ENCODE measurements around the gene ASTN2.

DNA sequence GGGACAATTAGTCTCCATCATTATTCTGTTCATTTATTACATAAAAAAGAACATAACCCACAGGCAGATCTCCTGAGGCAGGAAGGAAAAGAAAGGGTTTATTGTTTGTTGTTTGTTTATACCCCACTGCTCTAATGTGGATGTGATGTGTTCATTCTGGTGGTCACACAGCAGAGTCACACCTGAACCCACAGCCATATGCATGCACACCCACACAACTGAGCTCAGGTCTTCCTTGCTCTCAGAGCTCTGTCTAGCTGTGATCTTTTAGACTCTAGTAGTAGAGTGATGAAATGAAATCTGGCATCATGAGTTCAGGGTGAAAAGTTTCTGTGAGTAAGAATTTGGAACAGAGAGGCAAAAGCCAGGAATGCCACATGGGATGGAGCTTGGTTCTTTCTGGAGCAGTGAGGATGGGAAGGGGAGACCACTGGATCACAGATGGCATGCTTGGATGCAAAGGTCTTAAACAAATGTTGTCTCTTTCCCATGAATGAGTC lies 1034.3 kb downstream of the ASTN2 start:
- TF ChIP-seq, protein P1, sequence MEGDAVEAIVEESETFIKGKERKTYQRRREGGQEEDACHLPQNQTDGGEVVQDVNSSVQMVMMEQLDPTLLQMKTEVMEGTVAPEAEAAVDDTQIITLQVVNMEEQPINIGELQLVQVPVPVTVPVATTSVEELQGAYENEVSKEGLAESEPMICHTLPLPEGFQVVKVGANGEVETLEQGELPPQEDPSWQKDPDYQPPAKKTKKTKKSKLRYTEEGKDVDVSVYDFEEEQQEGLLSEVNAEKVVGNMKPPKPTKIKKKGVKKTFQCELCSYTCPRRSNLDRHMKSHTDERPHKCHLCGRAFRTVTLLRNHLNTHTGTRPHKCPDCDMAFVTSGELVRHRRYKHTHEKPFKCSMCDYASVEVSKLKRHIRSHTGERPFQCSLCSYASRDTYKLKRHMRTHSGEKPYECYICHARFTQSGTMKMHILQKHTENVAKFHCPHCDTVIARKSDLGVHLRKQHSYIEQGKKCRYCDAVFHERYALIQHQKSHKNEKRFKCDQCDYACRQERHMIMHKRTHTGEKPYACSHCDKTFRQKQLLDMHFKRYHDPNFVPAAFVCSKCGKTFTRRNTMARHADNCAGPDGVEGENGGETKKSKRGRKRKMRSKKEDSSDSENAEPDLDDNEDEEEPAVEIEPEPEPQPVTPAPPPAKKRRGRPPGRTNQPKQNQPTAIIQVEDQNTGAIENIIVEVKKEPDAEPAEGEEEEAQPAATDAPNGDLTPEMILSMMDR (IDR thresholded peaks at IDR 0.05; ENCODE audit: low read length) = no peak
- TF ChIP-seq EZH2 (optimal IDR thresholded peaks at IDR 0.05; ENCODE audit: low read depth, low read length) = no peak
- no peak for TF ChIP-seq EZH2phosphoT487 (IDR thresholded peaks at IDR 0.05; ENCODE audit: low read length)

Measured in MM.1S (cell line).